Measurements from ENCODE around the gene RPL29.

Gene RPL29

GRCh38 chr3:51962854-51963530 is 32.7 kb downstream of the RPL29 start:
- H3K4me3 ChIP-seq (ENCODE audit: extremely low read depth, insufficient read depth, low read length, poor library complexity, severe bottlenecking) = no peak overlapping the region
- WGBS, 2 experiments (ENCODE audit: insufficient coverage in 2 of 2) = 91 to 98% methylated on average over 5 of the region's 6 CpGs
- H3K4me1 ChIP-seq (ENCODE audit: control insufficient read depth, insufficient read depth, low read length, poor library complexity, severe bottlenecking) = peaks cover 20% of the 10 kb centered on the region
- peaks cover 48% of the 10 kb centered on the region for H3K36me3 ChIP-seq (ENCODE audit: control insufficient read depth, insufficient read depth, low read length)
- no peak overlapping the region for H3K27ac ChIP-seq (ENCODE audit: low read depth, low read length, severe bottlenecking)
- H3K9me3 ChIP-seq (ENCODE audit: control insufficient read depth, low read length) = no peaks in the 10 kb centered on the region

- no peak overlapping the region for H3K27ac ChIP-seq (ENCODE audit: low read depth, low read length, severe bottlenecking)
- no peak overlapping the region for H3K4me3 ChIP-seq (ENCODE audit: extremely low read depth, insufficient read depth, low read length, poor library complexity, severe bottlenecking)
- no peaks in the 10 kb centered on the region for H3K9me3 ChIP-seq (ENCODE audit: control insufficient read depth, low read length)
- 85 to 94% methylated on average over 4 to 5 of the region's 9 CpGs for WGBS, 2 experiments (ENCODE audit: insufficient coverage in 2 of 2)
- H3K36me3 ChIP-seq (ENCODE audit: control insufficient read depth, insufficient read depth, low read length) = peaks cover 58% of the 10 kb centered on the region
- peaks cover 20% of the 10 kb centered on the region for H3K4me1 ChIP-seq (ENCODE audit: control insufficient read depth, insufficient read depth, low read length, poor library complexity, severe bottlenecking)
Observed at GRCh38 chr3:51961602-51962569, 33.8 kb downstream of the RPL29 start.

- Histone ChIP-seq H3K27ac (ENCODE audit: low read depth, low read length, severe bottlenecking) (no peak overlapping the region), H3K4me3 (ENCODE audit: extremely low read depth, insufficient read depth, low read length, poor library complexity, severe bottlenecking) (no peak overlapping the region), H3K4me1 (ENCODE audit: control insufficient read depth, insufficient read depth, low read length, poor library complexity, severe bottlenecking) (peaks cover 18% of the 10 kb centered on the region), H3K9me3 (ENCODE audit: control insufficient read depth, low read length) (no peaks in the 10 kb centered on the region), H3K36me3 (ENCODE audit: control insufficient read depth, insufficient read depth, low read length) (peaks cover 62% of the 10 kb centered on the region)
- 94 to 95% methylated on average over 17 to 18 of the region's 18 CpGs for WGBS, 2 experiments (ENCODE audit: insufficient coverage in 2 of 2)
Observed at GRCh38 chr3:51961011-51961410, 34.7 kb downstream of the RPL29 start.

GRCh38 chr3:51960386-51960785 is 35.3 kb downstream of the RPL29 start:
- Histone ChIP-seq H3K4me3 (ENCODE audit: extremely low read depth, insufficient read depth, low read length, poor library complexity, severe bottlenecking) (no peak overlapping the region), H3K27ac (ENCODE audit: low read depth, low read length, severe bottlenecking) (no peak overlapping the region), H3K36me3 (ENCODE audit: control insufficient read depth, insufficient read depth, low read length) (peaks cover 58% of the 10 kb centered on the region), H3K9me3 (ENCODE audit: control insufficient read depth, low read length) (no peaks in the 10 kb centered on the region), H3K4me1 (ENCODE audit: control insufficient read depth, insufficient read depth, low read length, poor library complexity, severe bottlenecking) (peaks cover 15% of the 10 kb centered on the region)
- WGBS, 2 experiments (ENCODE audit: insufficient coverage in 2 of 2) = 89 to 100% methylated on average over 6 to 9 of the region's 10 CpGs

GRCh38 chr3:51959651-51960050 is 36.0 kb downstream of the RPL29 start:
- no peaks in the 10 kb centered on the region for H3K9me3 ChIP-seq (ENCODE audit: control insufficient read depth, low read length)
- H3K4me3 ChIP-seq (ENCODE audit: extremely low read depth, insufficient read depth, low read length, poor library complexity, severe bottlenecking) = no peak overlapping the region
- WGBS, 2 experiments (ENCODE audit: insufficient coverage in 2 of 2) = 93 to 97% methylated on average over 2 to 7 of the region's 7 CpGs
- peaks cover 10% of the 10 kb centered on the region for H3K4me1 ChIP-seq (ENCODE audit: control insufficient read depth, insufficient read depth, low read length, poor library complexity, severe bottlenecking)
- peaks cover 52% of the 10 kb centered on the region for H3K36me3 ChIP-seq (ENCODE audit: control insufficient read depth, insufficient read depth, low read length)
- H3K27ac ChIP-seq (ENCODE audit: low read depth, low read length, severe bottlenecking) = no peak overlapping the region

- Histone ChIP-seq H3K9me3 (ENCODE audit: control insufficient read depth, low read length) (no peaks in the 10 kb centered on the region), H3K36me3 (ENCODE audit: control insufficient read depth, insufficient read depth, low read length) (peaks cover 50% of the 10 kb centered on the region)
- WGBS, 2 experiments (ENCODE audit: insufficient coverage in 2 of 2) = 89 to 93% methylated on average over 10 to 16 of the region's 20 CpGs
Observed at GRCh38 chr3:51958603-51959521, 36.8 kb downstream of the RPL29 start.

GRCh38 chr3:51957520-51958205 is 38.0 kb downstream of the RPL29 start:
- Histone ChIP-seq H3K9me3 (ENCODE audit: control insufficient read depth, low read length) (no peaks in the 10 kb centered on the region), H3K36me3 (ENCODE audit: control insufficient read depth, insufficient read depth, low read length) (peaks cover 50% of the 10 kb centered on the region), H3K27ac (ENCODE audit: low read depth, low read length, severe bottlenecking) (no peak overlapping the region), H3K4me1 (ENCODE audit: control insufficient read depth, insufficient read depth, low read length, poor library complexity, severe bottlenecking) (peaks cover 4% of the 10 kb centered on the region), H3K4me3 (ENCODE audit: extremely low read depth, insufficient read depth, low read length, poor library complexity, severe bottlenecking) (no peak overlapping the region)
- WGBS, 2 experiments (ENCODE audit: insufficient coverage in 2 of 2) = 90 to 97% methylated on average over 7 to 11 of the region's 15 CpGs

More at GRCh38 chr3:51958603-51959521, 36.8 kb downstream of the RPL29 start:
- H3K27ac ChIP-seq (ENCODE audit: low read depth, low read length, severe bottlenecking) = no peak overlapping the region
- no peak overlapping the region for H3K4me3 ChIP-seq (ENCODE audit: extremely low read depth, insufficient read depth, low read length, poor library complexity, severe bottlenecking)
- H3K4me1 ChIP-seq (ENCODE audit: control insufficient read depth, insufficient read depth, low read length, poor library complexity, severe bottlenecking) = peaks cover 4% of the 10 kb centered on the region

GRCh38 chr3:51955893-51956770 is 39.6 kb downstream of the RPL29 start:
- no peaks in the 10 kb centered on the region for H3K9me3 ChIP-seq (ENCODE audit: control insufficient read depth, low read length)
- peaks cover 4% of the 10 kb centered on the region for H3K4me1 ChIP-seq (ENCODE audit: control insufficient read depth, insufficient read depth, low read length, poor library complexity, severe bottlenecking)
- peak overlapping the region; percentile 19 for H3K4me3 ChIP-seq (ENCODE audit: extremely low read depth, insufficient read depth, low read length, poor library complexity, severe bottlenecking)

GRCh38 chr3:51955175-51955892 is 40.4 kb downstream of the RPL29 start, which contains the start of gene GPR62:
TSS of gene GPR62 (plus strand) at chr3:51955381. CDS start at chr3:51955653, 272 bp downstream.
- Histone ChIP-seq H3K36me3 (ENCODE audit: control insufficient read depth, insufficient read depth, low read length) (peaks cover 36% of the 10 kb centered on the region), H3K9me3 (ENCODE audit: control insufficient read depth, low read length) (no peaks in the 10 kb centered on the region), H3K27ac (ENCODE audit: low read depth, low read length, severe bottlenecking) (no peak within 1 kb of the TSS), H3K4me3 (ENCODE audit: extremely low read depth, insufficient read depth, low read length, poor library complexity, severe bottlenecking) (peak within 1 kb of the TSS; percentile 19), H3K4me1 (ENCODE audit: control insufficient read depth, insufficient read depth, low read length, poor library complexity, severe bottlenecking) (peaks cover 4% of the 10 kb centered on the region)
- 26 to 30% methylated on average over 29 to 31 of the region's 33 CpGs for WGBS, 2 experiments (ENCODE audit: insufficient coverage in 2 of 2)

More at GRCh38 chr3:51955893-51956770, 39.6 kb downstream of the RPL29 start:
- peaks cover 44% of the 10 kb centered on the region for H3K36me3 ChIP-seq (ENCODE audit: control insufficient read depth, insufficient read depth, low read length)
- WGBS, 2 experiments (ENCODE audit: insufficient coverage in 2 of 2) = 6 to 7% methylated on average over 93 to 97 of the region's 97 CpGs
- H3K27ac ChIP-seq (ENCODE audit: low read depth, low read length, severe bottlenecking) = no peak overlapping the region

Data from mesodermal cell (in vitro differentiated cells).